A204.1 (cell line): ENCODE measurements around the gene H3-3A.

Experiments used
- FAIRE-seq: peaks from 2 replicates; lab custom pipeline; 2012; peaks lifted over from hg19 to GRCh38; lab: Jason Lieb, UNC

Gene H3-3A

GRCh38 chr1:226054519-226055327 lies 7.8 kb upstream of the H3-3A start:
- no peak for FAIRE-seq

- FAIRE-seq, result no peak
Observed at GRCh38 chr1:226059709-226060108, 2.8 kb upstream of the H3-3A start.

- FAIRE-seq, result no peak
Observed at GRCh38 chr1:226060427-226060826, 2.1 kb upstream of the H3-3A start.

GRCh38 chr1:226061068-226061840 lies 1.3 kb upstream of the H3-3A start:
- FAIRE-seq, result no peak

GRCh38 chr1:226061841-226062557 lies 517 bp upstream of the H3-3A start:
- FAIRE-seq, result no peak

GRCh38 chr1:226063224-226063976 lies 884 bp downstream of the H3-3A start:
- FAIRE-seq, result no peak

- no peak for FAIRE-seq
Observed at GRCh38 chr1:226063977-226064815, 1.7 kb downstream of the H3-3A start.

GRCh38 chr1:226064816-226065248 lies 2.3 kb downstream of the H3-3A start:
- peak; percentile 96 for FAIRE-seq

- FAIRE-seq, result no peak
Observed at GRCh38 chr1:226066415-226067078, 4.0 kb downstream of the H3-3A start.

GRCh38 chr1:226069811-226070489 lies 7.4 kb downstream of the H3-3A start:
- FAIRE-seq, result no peak

GRCh38 chr1:226072347-226072746 lies 9.8 kb downstream of the H3-3A start:
- FAIRE-seq, result no peak

GRCh38 chr1:226073184-226073950 lies 10.9 kb downstream of the H3-3A start:
- no peak for FAIRE-seq

- no peak for FAIRE-seq
Observed at GRCh38 chr1:226074046-226074445, 11.5 kb downstream of the H3-3A start.

GRCh38 chr1:226076378-226076777 lies 13.9 kb downstream of the H3-3A start:
- no peak for FAIRE-seq

- no peak for FAIRE-seq
Observed at GRCh38 chr1:226078374-226078773, 15.9 kb downstream of the H3-3A start.

- no peak for FAIRE-seq
Observed at GRCh38 chr1:226082587-226082917, 20.0 kb downstream of the H3-3A start.

GRCh38 chr1:226082959-226083301 lies 20.4 kb downstream of the H3-3A start:
- FAIRE-seq, result no peak

- FAIRE-seq, result no peak
Observed at GRCh38 chr1:226083302-226084101, 21.0 kb downstream of the H3-3A start.
